CD14-positive monocyte (primary cell): ENCODE data around the gene C5orf63. TPM values are rescaled to one million over a fixed set of nuclear protein-coding genes. Genes with fewer than 3 reads are reported as not detected.

Source experiments
- DNase-seq, 3 donors: peaks; one replicate each; pipeline ENCODE4 v3.0.0-alpha.2; 2011 to 2022
- H2AFZ ChIP-seq: 2 replicates; pipeline ENCODE4 v1.6.0; 2012; ENCODE audit warnings: mild to moderate bottlenecking, low read depth, low read length, inconsistent platforms; ENCODE audit not compliant: insufficient read depth, poor library complexity, severe bottlenecking
- H3K27ac ChIP-seq, 2 donors: 1 replicate in 1 of 2; 2 replicates in 1 of 2; pipeline ENCODE4 v1.5.1; 2012 to 2013; ENCODE audit warnings: low read length in 2 of 2, control low read depth in 1 of 2, inconsistent platforms in 1 of 2, low read depth in 1 of 2, mild to moderate bottlenecking in 1 of 2
- H3K27me3 ChIP-seq, 2 donors: one replicate each; pipeline versions ENCODE4 v1.6.0 to v1.6.1; 2011 to 2013; ENCODE audit warnings: low read length in 2 of 2; ENCODE audit not compliant: control insufficient read depth in 2 of 2, insufficient read depth in 2 of 2
- H3K36me3 ChIP-seq, 2 donors: replicated peaks in 1 of 2; 1 replicate in 1 of 2; 2 replicates in 1 of 2; pipeline versions ENCODE4 v1.5.1 to v1.6.1; 2012 to 2013; ENCODE audit warnings: low read length in 2 of 2, control low read depth in 1 of 2, inconsistent platforms in 1 of 2, mild to moderate bottlenecking in 1 of 2; ENCODE audit not compliant: insufficient read depth in 2 of 2, control insufficient read depth in 1 of 2
- H3K4me1 ChIP-seq, 2 donors: 1 replicate in 1 of 2; 2 replicates in 1 of 2; pipeline versions ENCODE4 v1.5.1 to v1.6.1; 2012 to 2013; ENCODE audit warnings: low read length in 2 of 2, control low read depth in 1 of 2, inconsistent platforms in 1 of 2, mild to moderate bottlenecking in 1 of 2, moderate library complexity in 1 of 2; ENCODE audit not compliant: insufficient read depth in 2 of 2, control insufficient read depth in 1 of 2
- H3K4me2 ChIP-seq: replicated peaks from 2 replicates; pipeline ENCODE3; 2012; ENCODE audit warnings: low read length, moderate library complexity, mild to moderate bottlenecking; ENCODE audit not compliant: poor library complexity, severe bottlenecking; ENCODE audit errors: extremely low read depth
- H3K4me3 ChIP-seq, 3 experiments: fragments of 200-600 bp in 1 of 3; sonication (generic) in 1 of 3; replicated peaks in 1 of 3; 1 replicate in 2 of 3; 2 replicates in 1 of 3; pipeline ENCODE4 v1.5.1; 2011 to 2013; ENCODE audit warnings: low read length in 3 of 3, mild to moderate bottlenecking in 3 of 3, control low read depth in 2 of 3, low read depth in 2 of 3, inconsistent platforms in 1 of 3, moderate library complexity in 1 of 3
- H3K79me2 ChIP-seq: 2 replicates; pipeline ENCODE4 v1.6.0; 2012; ENCODE audit warnings: mild to moderate bottlenecking, control low read depth, inconsistent platforms, low read length, moderate library complexity; ENCODE audit not compliant: insufficient read depth
- H3K9ac ChIP-seq: 2 replicates; pipeline ENCODE4 v1.6.0; 2017; ENCODE audit warnings: low read length, mild to moderate bottlenecking; ENCODE audit not compliant: insufficient read depth, poor library complexity, severe bottlenecking
- H3K9me3 ChIP-seq, 2 donors: replicated peaks in 1 of 2; 1 replicate in 1 of 2; 2 replicates in 1 of 2; pipeline versions ENCODE4 v1.5.1 to v1.6.1; 2012 to 2013; ENCODE audit warnings: low read length in 2 of 2, control low read depth in 1 of 2; ENCODE audit not compliant: control insufficient read depth in 1 of 2, insufficient read depth in 1 of 2
- H4K20me1 ChIP-seq: 2 replicates; pipeline ENCODE4 v1.6.0; 2012; ENCODE audit warnings: mild to moderate bottlenecking, low read length, control low read depth, moderate library complexity; ENCODE audit not compliant: insufficient read depth
- H3K27ac Mint-ChIP-seq, 7 donors: one replicate each; pipeline ENCODE4 v1.8.0; 2020; ENCODE audit warnings: mild to moderate bottlenecking in 7 of 7, mixed read lengths in 7 of 7, moderate library complexity in 6 of 7, inconsistent platforms in 2 of 7
- H3K27me3 Mint-ChIP-seq, 3 donors: one replicate each; pipeline ENCODE4 v1.8.0; 2021 to 2022; ENCODE audit warnings: low read depth in 3 of 3, mild to moderate bottlenecking in 3 of 3, mixed read lengths in 3 of 3, moderate library complexity in 3 of 3, inconsistent platforms in 1 of 3
- H3K36me3 Mint-ChIP-seq, 2 donors: one replicate each; pipeline ENCODE4 v1.8.0; 2020; ENCODE audit warnings: mixed read lengths in 2 of 2, inconsistent platforms in 1 of 2, mild to moderate bottlenecking in 1 of 2
- H3K4me1 Mint-ChIP-seq: one replicate; pipeline ENCODE4 v1.8.0; 2020; ENCODE audit warnings: mild to moderate bottlenecking, mixed read lengths
- H3K4me3 Mint-ChIP-seq, 2 donors: one replicate each; pipeline ENCODE4 v1.8.0; 2020; ENCODE audit warnings: mild to moderate bottlenecking in 2 of 2, mixed read lengths in 2 of 2, moderate library complexity in 1 of 2
- H3K9me3 Mint-ChIP-seq, 7 donors: one replicate each; pipeline ENCODE4 v1.8.0; 2020 to 2022; ENCODE audit warnings: mixed read lengths in 7 of 7, mild to moderate bottlenecking in 6 of 7, moderate library complexity in 6 of 7, inconsistent platforms in 2 of 7
- WGBS: methylation state at CpG from one replicate; pipeline ENCODE4 v1.1.5; 2013; ENCODE audit warnings: missing lambda C conversion rate; ENCODE audit not compliant: insufficient coverage; 5-methylcytosine and 5-hydroxymethylcytosine counted together
- intact Hi-C, 2 donors: fragments of 100-400 bp; cut with micrococcal nuclease; formaldehyde crosslinking; loops; one replicate each; pipeline versions ENCODE4 v1.15.0 to v1.15.1; 2023
- polyA plus RNA-seq, 3 donors: library from polyadenylated mRNA; depleted of rRNA in 1 of 3; unstranded in 2 of 3; stranded (reverse) in 1 of 3; fragments of 300-500 nt in 2 of 3; fragments of >200 nt in 1 of 3; fragmentation: Illumina TruSeq in 2 of 3; gene quantifications; 1 replicate in 2 of 3; 2 replicates in 1 of 3; pipeline ENCODE4 v1.2.3, GENCODE V29; 2012 to 2021
- TF ChIP-seq, protein P1 (sequence below): fragments of 200-600 bp; IDR thresholded peaks from one replicate; pipeline ENCODE4 v1.8.0; 2022; ENCODE audit warnings: antibody characterized with exemption, mild to moderate bottlenecking

The C5orf63 gene
- polyA plus RNA-seq, 3 donors, result 0.27 to 1.5 TPM; not detected in 1

DNA sequence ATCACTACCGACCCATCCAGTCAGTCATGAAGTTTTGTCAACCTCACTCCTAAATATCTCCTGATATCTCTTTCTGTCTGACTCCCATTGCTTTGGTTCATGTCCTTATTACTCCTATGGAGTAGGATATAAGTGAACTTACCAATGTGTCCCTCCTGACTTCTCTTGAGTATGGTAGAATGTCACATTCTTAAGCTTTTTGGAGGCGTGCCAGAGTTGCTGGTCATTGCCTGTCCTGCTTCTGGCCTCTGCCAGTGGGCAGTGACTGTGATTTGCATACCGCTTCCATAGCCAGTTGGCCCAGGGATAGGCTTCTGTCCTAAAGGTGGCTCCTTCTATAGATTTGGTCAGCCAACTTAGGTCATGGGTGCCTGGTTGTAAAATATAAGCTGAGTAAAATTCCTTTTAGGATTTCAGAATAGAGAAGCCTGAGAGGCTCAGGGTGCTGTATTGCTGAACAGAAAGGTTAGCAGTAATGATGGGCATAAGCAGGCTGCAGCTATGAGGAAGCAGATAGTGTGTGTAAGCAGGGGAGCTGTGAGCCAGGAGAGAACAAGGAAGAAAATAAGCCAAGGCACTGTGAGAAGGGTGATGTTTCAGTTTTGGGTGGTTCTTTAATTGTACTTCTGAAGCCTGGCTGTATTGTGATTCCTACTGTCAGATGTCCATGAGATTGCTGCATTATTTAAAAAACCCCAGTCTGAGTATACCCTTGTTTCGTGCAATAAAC, 26.8 kb downstream of the C5orf63 start:
- Histone ChIP-seq H3K4me3 (no peak overlapping the region), H3K9ac (no peak overlapping the region), H2AFZ (no peak overlapping the region), H3K36me3 (no peaks in the 10 kb centered on the region), H3K9me3 (no peaks in the 10 kb centered on the region), H3K4me1 (no peaks in the 10 kb centered on the region), H3K79me2 (no peaks in the 10 kb centered on the region), H4K20me1 (no peaks in the 10 kb centered on the region), H3K27ac (no peak overlapping the region), H3K27me3 (no peaks in the 10 kb centered on the region), H3K4me2 (no peak overlapping the region)
- no peak for DNase-seq
- no peaks in the 10 kb centered on the region for H3K4me1 Mint-ChIP-seq
- no peak overlapping the region for H3K4me3 Mint-ChIP-seq
- WGBS, result 100% methylated on average over 2 of the region's 4 CpGs
- TF ChIP-seq, protein P1, sequence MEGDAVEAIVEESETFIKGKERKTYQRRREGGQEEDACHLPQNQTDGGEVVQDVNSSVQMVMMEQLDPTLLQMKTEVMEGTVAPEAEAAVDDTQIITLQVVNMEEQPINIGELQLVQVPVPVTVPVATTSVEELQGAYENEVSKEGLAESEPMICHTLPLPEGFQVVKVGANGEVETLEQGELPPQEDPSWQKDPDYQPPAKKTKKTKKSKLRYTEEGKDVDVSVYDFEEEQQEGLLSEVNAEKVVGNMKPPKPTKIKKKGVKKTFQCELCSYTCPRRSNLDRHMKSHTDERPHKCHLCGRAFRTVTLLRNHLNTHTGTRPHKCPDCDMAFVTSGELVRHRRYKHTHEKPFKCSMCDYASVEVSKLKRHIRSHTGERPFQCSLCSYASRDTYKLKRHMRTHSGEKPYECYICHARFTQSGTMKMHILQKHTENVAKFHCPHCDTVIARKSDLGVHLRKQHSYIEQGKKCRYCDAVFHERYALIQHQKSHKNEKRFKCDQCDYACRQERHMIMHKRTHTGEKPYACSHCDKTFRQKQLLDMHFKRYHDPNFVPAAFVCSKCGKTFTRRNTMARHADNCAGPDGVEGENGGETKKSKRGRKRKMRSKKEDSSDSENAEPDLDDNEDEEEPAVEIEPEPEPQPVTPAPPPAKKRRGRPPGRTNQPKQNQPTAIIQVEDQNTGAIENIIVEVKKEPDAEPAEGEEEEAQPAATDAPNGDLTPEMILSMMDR, result no peak
- no peaks in the 10 kb centered on the region for H3K36me3 Mint-ChIP-seq
- H3K27ac Mint-ChIP-seq, result no peak overlapping the region
- peaks cover 0 to 4% (median 0%) of the 10 kb centered on the region in 3 donors for H3K27me3 Mint-ChIP-seq
- intact Hi-C loops, result no loop called here
- no peaks in the 10 kb centered on the region for H3K9me3 Mint-ChIP-seq

GRCh38 chr5:127042593-127042992, 30.7 kb downstream of the C5orf63 start:
- no CpG with 5 or more reads among the region's 2 CpGs for WGBS

More at GRCh38 chr5:127042593-127042992, 30.7 kb downstream of the C5orf63 start:
- no peak overlapping the region for H3K27ac Mint-ChIP-seq
- intact Hi-C loops, result no loop called here
- TF ChIP-seq, protein P1, result no peak
- Histone ChIP-seq H3K27me3 (no peaks in the 10 kb centered on the region), H3K36me3 (no peaks in the 10 kb centered on the region), H3K4me3 (no peak overlapping the region), H2AFZ (no peak overlapping the region), H3K79me2 (no peaks in the 10 kb centered on the region), H4K20me1 (no peaks in the 10 kb centered on the region), H3K4me2 (no peak overlapping the region), H3K9ac (no peak overlapping the region), H3K9me3 (no peaks in the 10 kb centered on the region), H3K27ac (no peak overlapping the region), H3K4me1 (no peaks in the 10 kb centered on the region)
- no peak for DNase-seq
- no peaks in the 10 kb centered on the region for H3K36me3 Mint-ChIP-seq
- H3K9me3 Mint-ChIP-seq, result no peaks in the 10 kb centered on the region
- no peaks in the 10 kb centered on the region for H3K4me1 Mint-ChIP-seq
- H3K27me3 Mint-ChIP-seq, result peaks cover 0 to 3% (median 0%) of the 10 kb centered on the region in 3 donors
- H3K4me3 Mint-ChIP-seq, result no peak overlapping the region
